GM23338 (cell line): ENCODE data around the gene STXBP5. TPM values are rescaled to one million over a fixed set of nuclear protein-coding genes. Genes with fewer than 3 reads are reported as not detected.

ENCODE experiments used
- ATAC-seq: fragments of 200-7000 bp; cut with Tn5 transposase; 3 replicates; pipeline ENCODE4 v1.9.1; 2020
- DNase-seq: peaks from one replicate; pipeline ENCODE4 v3.0.0-alpha.2; 2015; ENCODE audit warnings: low spot score
- H2AFZ ChIP-seq: fragments of 200-600 bp; sonication (generic); 2 replicates; pipeline ENCODE4 v1.8.0; 2016; ENCODE audit warnings: antibody characterized with exemption, mild to moderate bottlenecking, moderate library complexity
- H3F3A ChIP-seq: fragments of 200-600 bp; sonication (generic); replicated peaks from 2 replicates; pipeline ENCODE4 v1.8.0; 2017; ENCODE audit warnings: antibody characterized with exemption, mixed run types, low read depth
- H3K27ac ChIP-seq: fragments of 200-600 bp; sonication (generic); 2 replicates; pipeline ENCODE4 v1.6.1; 2016; ENCODE audit warnings: low read depth
- H3K27me3 ChIP-seq: fragments of 200-600 bp; sonication (generic); 2 replicates; pipeline ENCODE4 v1.8.0; 2016; ENCODE audit warnings: mild to moderate bottlenecking, mixed run types, moderate library complexity; ENCODE audit not compliant: insufficient read depth
- H3K36me3 ChIP-seq: fragments of 200-600 bp; sonication (generic); 2 replicates; pipeline ENCODE4 v1.8.0; 2016; ENCODE audit warnings: mild to moderate bottlenecking; ENCODE audit not compliant: insufficient read depth
- H3K4me1 ChIP-seq: fragments of 200-600 bp; sonication (generic); 2 replicates; pipeline ENCODE4 v1.8.0; 2016; ENCODE audit warnings: mild to moderate bottlenecking, moderate library complexity; ENCODE audit not compliant: insufficient read depth
- H3K4me2 ChIP-seq: fragments of 200-600 bp; sonication (generic); 2 replicates; pipeline ENCODE4 v1.7.1; 2017; ENCODE audit warnings: mixed run types
- H3K4me3 ChIP-seq: fragments of 200-600 bp; sonication (generic); 2 replicates; pipeline ENCODE4 v1.6.1; 2016; ENCODE audit warnings: mixed run types
- H3K79me2 ChIP-seq: fragments of 200-600 bp; sonication (generic); replicated peaks from 2 replicates; pipeline ENCODE4 v1.8.0; 2017; ENCODE audit warnings: mild to moderate bottlenecking; ENCODE audit not compliant: insufficient read depth
- H3K9me2 ChIP-seq: fragments of 200-600 bp; sonication (generic); 2 replicates; pipeline ENCODE4 v1.8.0; 2017; ENCODE audit not compliant: insufficient read depth
- H4K20me1 ChIP-seq: fragments of 200-600 bp; sonication (generic); replicated peaks from 2 replicates; pipeline ENCODE4 v1.8.0; 2017; ENCODE audit warnings: mild to moderate bottlenecking; ENCODE audit not compliant: insufficient read depth
- H3K27ac Mint-ChIP-seq: 2 replicates; pipeline ENCODE4 v1.8.0; 2020; ENCODE audit warnings: inconsistent platforms, mild to moderate bottlenecking, moderate library complexity, mixed read lengths
- H3K27me3 Mint-ChIP-seq: 3 replicates; pipeline ENCODE4 v1.8.0; 2022; ENCODE audit warnings: low read depth, mild to moderate bottlenecking, moderate library complexity, mixed read lengths, inconsistent platforms; ENCODE audit not compliant: insufficient read depth, poor library complexity
- H3K36me3 Mint-ChIP-seq: 3 replicates; pipeline ENCODE4 v1.8.0; 2021; ENCODE audit warnings: low read depth, mild to moderate bottlenecking, inconsistent platforms, moderate library complexity, mixed read lengths
- H3K4me1 Mint-ChIP-seq: 3 replicates; pipeline ENCODE4 v1.8.0; 2020; ENCODE audit warnings: mild to moderate bottlenecking, inconsistent platforms, mixed read lengths
- H3K4me3 Mint-ChIP-seq: 3 replicates; pipeline ENCODE4 v1.8.0; 2021; ENCODE audit warnings: moderate library complexity, mild to moderate bottlenecking, inconsistent platforms, mixed read lengths
- H3K9me3 Mint-ChIP-seq: 3 replicates; pipeline ENCODE4 v1.8.0; 2020; ENCODE audit warnings: moderate library complexity, mild to moderate bottlenecking, inconsistent platforms, mixed read lengths
- CREB1 ChIP-seq: fragments of 250-450 bp; sonication (Bioruptor Pico); IDR thresholded peaks from 2 replicates; pipeline ENCODE4 v1.5.0; 2020; ENCODE audit warnings: low read depth, mild to moderate bottlenecking, moderate library complexity
- EZH2phosphoT487 ChIP-seq: fragments of 200-600 bp; sonication (generic); IDR thresholded peaks from one replicate; pipeline ENCODE4 v1.8.1; 2018; ENCODE audit warnings: antibody characterized with exemption; ENCODE audit not compliant: unreplicated experiment
- JUNB ChIP-seq: IDR thresholded peaks from one replicate; pipeline ENCODE4 v1.6.1; 2016; ENCODE audit warnings: antibody characterized with exemption; ENCODE audit not compliant: unreplicated experiment
- NANOG ChIP-seq: IDR thresholded peaks from 2 replicates; pipeline ENCODE4 v1.6.1; 2016; ENCODE audit warnings: antibody characterized with exemption, borderline replicate concordance
- POLR2AphosphoS5 ChIP-seq: IDR thresholded peaks from 2 replicates; pipeline ENCODE4 v1.6.1; 2016; ENCODE audit warnings: antibody characterized with exemption, low read depth
- ZNF114 ChIP-seq: fragments of 250-450 bp; sonication (Bioruptor Pico); IDR thresholded peaks from 2 replicates; pipeline ENCODE4 v1.5.0; 2020; ENCODE audit warnings: mild to moderate bottlenecking, moderate library complexity
- polyA plus RNA-seq: library from polyadenylated mRNA; unstranded; fragments of >200 nt; fragmentation: Nextera tagmentation; extraction: Ambion mirVana; gene quantifications from 2 replicates; pipeline ENCODE4 v1.2.1, GENCODE V29; 2016
- total RNA-seq: library from RNA; depleted of rRNA; stranded (reverse); fragments of >200 nt; shearing (Covaris generic); gene quantifications from 2 replicates; pipeline ENCODE4 v1.2.3, GENCODE V29; 2014
- TF ChIP-seq, protein P1 (sequence below): fragments of 250-450 bp; sonication (Bioruptor Pico); IDR thresholded peaks from 2 replicates; pipeline ENCODE4 v1.5.0; 2020; ENCODE audit warnings: mild to moderate bottlenecking, moderate library complexity
- TF ChIP-seq, protein P2 (sequence below): IDR thresholded peaks from 2 replicates; pipeline ENCODE4 v1.6.1; 2016; ENCODE audit warnings: antibody characterized with exemption
- TF ChIP-seq, protein P3 (sequence below), 2 experiments: fragments of 200-600 bp in 1 of 2; sonication (generic) in 1 of 2; conservative IDR thresholded peaks; 2 replicates each; pipeline versions ENCODE4 v1.5.1 to v1.6.1; 2016 to 2017; ENCODE audit warnings: antibody characterized with exemption in 2 of 2, low read depth in 2 of 2, mild to moderate bottlenecking in 2 of 2, moderate library complexity in 1 of 2

Gene STXBP5
- total and polyA plus RNA-seq, 2 experiments from 2014 or later: 3.9 to 17.8 TPM

DNA sequence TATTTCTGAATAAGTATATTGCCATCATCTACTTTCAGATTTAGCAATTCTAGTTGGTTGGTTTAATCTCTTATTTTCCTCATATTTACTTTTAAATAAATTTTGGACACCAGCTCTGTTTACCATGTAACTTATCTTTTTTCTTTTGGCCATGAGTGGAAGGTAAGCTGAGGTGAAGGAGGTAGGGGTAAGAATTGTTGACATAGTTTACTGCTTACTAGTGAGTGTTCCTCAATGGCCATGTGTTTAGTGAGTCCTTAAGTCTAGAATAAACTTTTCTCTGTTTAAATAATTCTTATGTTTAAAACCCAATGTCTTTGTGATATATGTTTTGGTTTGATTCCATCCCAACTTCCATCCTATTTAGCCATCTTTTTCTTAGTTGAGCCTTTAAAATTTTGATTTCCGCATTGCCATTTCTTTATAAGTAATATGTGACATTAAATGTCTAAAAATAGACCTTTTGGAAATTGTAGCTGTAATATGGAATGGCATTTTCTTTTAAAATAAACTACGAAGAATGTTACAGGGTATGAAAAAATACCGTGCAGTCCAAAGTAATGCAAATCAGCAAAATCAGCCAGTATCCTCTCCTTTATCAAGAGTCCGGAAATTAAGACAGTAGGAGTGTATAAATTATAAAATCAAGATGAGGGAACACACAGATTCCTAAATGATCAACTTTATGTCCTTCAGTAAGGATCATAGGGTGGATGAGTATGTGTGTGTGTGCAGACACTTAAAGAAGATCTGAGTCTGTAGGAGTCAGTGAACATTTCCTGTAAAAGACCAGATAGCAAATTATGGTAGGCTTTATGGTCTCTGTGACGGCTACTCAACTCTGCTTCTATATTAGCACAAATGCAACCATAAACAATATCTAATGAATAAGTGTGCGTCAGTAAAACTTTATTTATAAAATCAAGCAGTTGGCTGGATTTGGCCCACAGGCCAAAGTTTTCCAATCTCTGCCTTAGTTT, 10.3 kb downstream of the STXBP5 start (continued):
- TF ChIP-seq, protein P1, sequence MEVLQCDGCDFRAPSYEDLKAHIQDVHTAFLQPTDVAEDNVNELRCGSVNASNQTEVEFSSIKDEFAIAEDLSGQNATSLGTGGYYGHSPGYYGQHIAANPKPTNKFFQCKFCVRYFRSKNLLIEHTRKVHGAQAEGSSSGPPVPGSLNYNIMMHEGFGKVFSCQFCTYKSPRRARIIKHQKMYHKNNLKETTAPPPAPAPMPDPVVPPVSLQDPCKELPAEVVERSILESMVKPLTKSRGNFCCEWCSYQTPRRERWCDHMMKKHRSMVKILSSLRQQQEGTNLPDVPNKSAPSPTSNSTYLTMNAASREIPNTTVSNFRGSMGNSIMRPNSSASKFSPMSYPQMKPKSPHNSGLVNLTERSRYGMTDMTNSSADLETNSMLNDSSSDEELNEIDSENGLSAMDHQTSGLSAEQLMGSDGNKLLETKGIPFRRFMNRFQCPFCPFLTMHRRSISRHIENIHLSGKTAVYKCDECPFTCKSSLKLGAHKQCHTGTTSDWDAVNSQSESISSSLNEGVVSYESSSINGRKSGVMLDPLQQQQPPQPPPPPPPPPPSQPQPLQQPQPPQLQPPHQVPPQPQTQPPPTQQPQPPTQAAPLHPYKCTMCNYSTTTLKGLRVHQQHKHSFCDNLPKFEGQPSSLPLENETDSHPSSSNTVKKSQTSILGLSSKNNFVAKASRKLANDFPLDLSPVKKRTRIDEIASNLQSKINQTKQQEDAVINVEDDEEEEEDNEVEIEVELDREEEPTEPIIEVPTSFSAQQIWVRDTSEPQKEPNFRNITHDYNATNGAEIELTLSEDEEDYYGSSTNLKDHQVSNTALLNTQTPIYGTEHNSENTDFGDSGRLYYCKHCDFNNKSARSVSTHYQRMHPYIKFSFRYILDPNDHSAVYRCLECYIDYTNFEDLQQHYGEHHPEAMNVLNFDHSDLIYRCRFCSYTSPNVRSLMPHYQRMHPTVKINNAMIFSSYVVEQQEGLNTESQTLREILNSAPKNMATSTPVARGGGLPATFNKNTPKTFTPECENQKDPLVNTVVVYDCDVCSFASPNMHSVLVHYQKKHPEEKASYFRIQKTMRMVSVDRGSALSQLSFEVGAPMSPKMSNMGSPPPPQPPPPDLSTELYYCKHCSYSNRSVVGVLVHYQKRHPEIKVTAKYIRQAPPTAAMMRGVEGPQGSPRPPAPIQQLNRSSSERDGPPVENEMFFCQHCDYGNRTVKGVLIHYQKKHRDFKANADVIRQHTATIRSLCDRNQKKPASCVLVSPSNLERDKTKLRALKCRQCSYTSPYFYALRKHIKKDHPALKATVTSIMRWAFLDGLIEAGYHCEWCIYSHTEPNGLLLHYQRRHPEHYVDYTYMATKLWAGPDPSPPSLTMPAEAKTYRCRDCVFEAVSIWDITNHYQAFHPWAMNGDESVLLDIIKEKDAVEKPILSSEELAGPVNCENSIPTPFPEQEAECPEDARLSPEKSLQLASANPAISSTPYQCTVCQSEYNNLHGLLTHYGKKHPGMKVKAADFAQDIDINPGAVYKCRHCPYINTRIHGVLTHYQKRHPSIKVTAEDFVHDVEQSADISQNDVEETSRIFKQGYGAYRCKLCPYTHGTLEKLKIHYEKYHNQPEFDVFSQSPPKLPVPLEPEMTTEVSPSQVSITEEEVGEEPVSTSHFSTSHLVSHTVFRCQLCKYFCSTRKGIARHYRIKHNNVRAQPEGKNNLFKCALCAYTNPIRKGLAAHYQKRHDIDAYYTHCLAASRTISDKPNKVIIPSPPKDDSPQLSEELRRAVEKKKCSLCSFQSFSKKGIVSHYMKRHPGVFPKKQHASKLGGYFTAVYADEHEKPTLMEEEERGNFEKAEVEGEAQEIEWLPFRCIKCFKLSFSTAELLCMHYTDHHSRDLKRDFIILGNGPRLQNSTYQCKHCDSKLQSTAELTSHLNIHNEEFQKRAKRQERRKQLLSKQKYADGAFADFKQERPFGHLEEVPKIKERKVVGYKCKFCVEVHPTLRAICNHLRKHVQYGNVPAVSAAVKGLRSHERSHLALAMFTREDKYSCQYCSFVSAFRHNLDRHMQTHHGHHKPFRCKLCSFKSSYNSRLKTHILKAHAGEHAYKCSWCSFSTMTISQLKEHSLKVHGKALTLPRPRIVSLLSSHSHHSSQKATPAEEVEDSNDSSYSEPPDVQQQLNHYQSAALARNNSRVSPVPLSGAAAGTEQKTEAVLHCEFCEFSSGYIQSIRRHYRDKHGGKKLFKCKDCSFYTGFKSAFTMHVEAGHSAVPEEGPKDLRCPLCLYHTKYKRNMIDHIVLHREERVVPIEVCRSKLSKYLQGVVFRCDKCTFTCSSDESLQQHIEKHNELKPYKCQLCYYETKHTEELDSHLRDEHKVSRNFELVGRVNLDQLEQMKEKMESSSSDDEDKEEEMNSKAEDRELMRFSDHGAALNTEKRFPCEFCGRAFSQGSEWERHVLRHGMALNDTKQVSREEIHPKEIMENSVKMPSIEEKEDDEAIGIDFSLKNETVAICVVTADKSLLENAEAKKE: no peak
- TF ChIP-seq, protein P2, sequence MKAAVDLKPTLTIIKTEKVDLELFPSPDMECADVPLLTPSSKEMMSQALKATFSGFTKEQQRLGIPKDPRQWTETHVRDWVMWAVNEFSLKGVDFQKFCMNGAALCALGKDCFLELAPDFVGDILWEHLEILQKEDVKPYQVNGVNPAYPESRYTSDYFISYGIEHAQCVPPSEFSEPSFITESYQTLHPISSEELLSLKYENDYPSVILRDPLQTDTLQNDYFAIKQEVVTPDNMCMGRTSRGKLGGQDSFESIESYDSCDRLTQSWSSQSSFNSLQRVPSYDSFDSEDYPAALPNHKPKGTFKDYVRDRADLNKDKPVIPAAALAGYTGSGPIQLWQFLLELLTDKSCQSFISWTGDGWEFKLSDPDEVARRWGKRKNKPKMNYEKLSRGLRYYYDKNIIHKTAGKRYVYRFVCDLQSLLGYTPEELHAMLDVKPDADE: no peak
- TF ChIP-seq EZH2phosphoT487 (no peak), CREB1 (no peak)

DNA sequence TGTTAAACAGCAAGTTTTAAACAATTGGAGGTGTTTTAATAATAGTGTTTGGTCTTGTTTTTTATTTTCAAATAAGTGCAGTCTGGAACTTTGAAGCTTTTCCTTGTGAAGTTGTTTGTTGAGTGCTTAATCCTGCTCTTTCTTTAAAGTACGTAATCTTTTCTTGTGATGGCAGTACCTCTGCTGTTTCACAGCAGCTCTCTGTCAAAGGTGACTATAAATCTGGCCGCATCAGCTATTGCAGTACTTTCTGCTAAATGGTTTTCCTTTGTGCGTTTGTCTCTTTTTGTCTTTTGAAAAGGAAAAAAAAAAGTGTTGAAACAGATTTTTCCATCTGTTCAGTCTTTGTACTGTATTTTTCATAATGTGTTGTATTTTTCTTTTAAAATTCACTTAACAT, 12.7 kb downstream of the STXBP5 start:
- no peaks in the 10 kb centered on the region for H3K9me3 Mint-ChIP-seq
- H3K27ac ChIP-seq: no peak overlapping the region; the same call in 1 of the 2 replicates
- H3K4me2 ChIP-seq: no peak overlapping the region
- no peaks in the 10 kb centered on the region for H3F3A ChIP-seq
- ATAC-seq (no peak), DNase-seq (no peak)
- no peaks in the 10 kb centered on the region for H4K20me1 ChIP-seq
- H3K9me2 ChIP-seq: no peaks in the 10 kb centered on the region
- peaks cover 24% of the 10 kb centered on the region for H3K79me2 ChIP-seq
- H3K36me3 Mint-ChIP-seq: no peaks in the 10 kb centered on the region
- H3K4me1 Mint-ChIP-seq: peaks cover 3% of the 10 kb centered on the region; the same call in 2 of the 3 replicates
- no peak overlapping the region for H3K4me3 Mint-ChIP-seq
- no peaks in the 10 kb centered on the region for H3K27me3 ChIP-seq
- H3K4me1 ChIP-seq: no peaks in the 10 kb centered on the region; the same call in 1 of the 2 replicates
- no peak overlapping the region for H2AFZ ChIP-seq
- no peaks in the 10 kb centered on the region for H3K36me3 ChIP-seq
- H3K27ac Mint-ChIP-seq: 0 out of 2 replicates have a peak overlapping the region, but pooled peaks have one; percentile 56
- no peak overlapping the region for H3K4me3 ChIP-seq
- TF ChIP-seq, protein P3, sequence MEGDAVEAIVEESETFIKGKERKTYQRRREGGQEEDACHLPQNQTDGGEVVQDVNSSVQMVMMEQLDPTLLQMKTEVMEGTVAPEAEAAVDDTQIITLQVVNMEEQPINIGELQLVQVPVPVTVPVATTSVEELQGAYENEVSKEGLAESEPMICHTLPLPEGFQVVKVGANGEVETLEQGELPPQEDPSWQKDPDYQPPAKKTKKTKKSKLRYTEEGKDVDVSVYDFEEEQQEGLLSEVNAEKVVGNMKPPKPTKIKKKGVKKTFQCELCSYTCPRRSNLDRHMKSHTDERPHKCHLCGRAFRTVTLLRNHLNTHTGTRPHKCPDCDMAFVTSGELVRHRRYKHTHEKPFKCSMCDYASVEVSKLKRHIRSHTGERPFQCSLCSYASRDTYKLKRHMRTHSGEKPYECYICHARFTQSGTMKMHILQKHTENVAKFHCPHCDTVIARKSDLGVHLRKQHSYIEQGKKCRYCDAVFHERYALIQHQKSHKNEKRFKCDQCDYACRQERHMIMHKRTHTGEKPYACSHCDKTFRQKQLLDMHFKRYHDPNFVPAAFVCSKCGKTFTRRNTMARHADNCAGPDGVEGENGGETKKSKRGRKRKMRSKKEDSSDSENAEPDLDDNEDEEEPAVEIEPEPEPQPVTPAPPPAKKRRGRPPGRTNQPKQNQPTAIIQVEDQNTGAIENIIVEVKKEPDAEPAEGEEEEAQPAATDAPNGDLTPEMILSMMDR (conservative IDR thresholded peaks at IDR 0.05; ENCODE audit: low read depth in 2 of 2): no peak
- no peak for TF ChIP-seq NANOG
- no peak for TF ChIP-seq JUNB
- no peak for TF ChIP-seq ZNF114 (CRISPR knock-in tag)
- no peak for TF ChIP-seq POLR2AphosphoS5
- no peaks in the 10 kb centered on the region for H3K27me3 Mint-ChIP-seq
